Stimulated activated CD4-positive, alpha-beta T cell treated with anti-CD3 and anti-CD28 coated beads, Interleukin-12 subunit alpha, Interleukin-12 subunit beta, amount 100 ng/mL, for 4 hours (primary cell): Measurements from ENCODE around the gene NCKAP5.

ENCODE experiments used
- DNase-seq: peaks from one replicate; pipeline ENCODE4 v3.0.0-alpha.2; 2020

The NCKAP5 gene

GRCh38 chr2:133123393-133123792 lies 444.9 kb downstream of the NCKAP5 start:
- DNase-seq: no peak

GRCh38 chr2:133122529-133122928 lies 445.7 kb downstream of the NCKAP5 start:
- no peak for DNase-seq

- no peak for DNase-seq
These were observed 448.0 kb downstream of the NCKAP5 start for GRCh38 chr2:133120310-133120709.

- no peak for DNase-seq
These were observed 458.1 kb downstream of the NCKAP5 start for GRCh38 chr2:133110201-133110600.

- no peak for DNase-seq
These were observed 458.5 kb downstream of the NCKAP5 start for GRCh38 chr2:133109772-133110171.

GRCh38 chr2:133107058-133107815 lies 461.0 kb downstream of the NCKAP5 start:
- no peak for DNase-seq

- DNase-seq: no peak
These were observed 463.4 kb downstream of the NCKAP5 start for GRCh38 chr2:133104871-133105270.

GRCh38 chr2:133098787-133099186 lies 469.5 kb downstream of the NCKAP5 start:
- DNase-seq: no peak

- no peak for DNase-seq
These were observed 470.6 kb downstream of the NCKAP5 start for GRCh38 chr2:133097666-133098065.

GRCh38 chr2:133092571-133092970 lies 475.7 kb downstream of the NCKAP5 start:
- DNase-seq: no peak

GRCh38 chr2:133090358-133090757 lies 477.9 kb downstream of the NCKAP5 start:
- no peak for DNase-seq

GRCh38 chr2:133086176-133086575 lies 482.1 kb downstream of the NCKAP5 start:
- DNase-seq: no peak

- no peak for DNase-seq
These were observed 482.6 kb downstream of the NCKAP5 start for GRCh38 chr2:133085646-133086045.

GRCh38 chr2:133082034-133082433 lies 486.2 kb downstream of the NCKAP5 start:
- no peak for DNase-seq

GRCh38 chr2:133080822-133081221 lies 487.4 kb downstream of the NCKAP5 start:
- no peak for DNase-seq

GRCh38 chr2:133078667-133079411 lies 489.4 kb downstream of the NCKAP5 start:
- DNase-seq: no peak

GRCh38 chr2:133077269-133077822 lies 490.9 kb downstream of the NCKAP5 start:
- DNase-seq: no peak

- DNase-seq: no peak
These were observed 495.2 kb downstream of the NCKAP5 start for GRCh38 chr2:133072837-133073694.

- no peak for DNase-seq
These were observed 504.5 kb downstream of the NCKAP5 start for GRCh38 chr2:133063775-133064174.

GRCh38 chr2:133062931-133063665 lies 505.2 kb downstream of the NCKAP5 start:
- no peak for DNase-seq

- DNase-seq: no peak
These were observed 506.2 kb downstream of the NCKAP5 start for GRCh38 chr2:133061874-133062593.

- DNase-seq: no peak
These were observed 514.0 kb downstream of the NCKAP5 start for GRCh38 chr2:133054297-133054696.
